Activated B cell treated with CpG ODN at 0.5 μM for 24 hours (primary cell): ENCODE data around the gene SMIM12. TPM values are rescaled to one million over a fixed set of nuclear protein-coding genes. Genes with fewer than 3 reads are reported as not detected.

Source experiments
- ATAC-seq: fragments of 200-7000 bp; cut with Tn5 transposase; one replicate; pipeline ENCODE4 v1.10.0; 2021; ENCODE audit warnings: low read depth, mild to moderate bottlenecking, moderate library complexity
- CTCF ChIA-PET: fragments of 350-600 bp; sonication (Branson Sonifier 250); formaldehyde crosslinking; loops from one replicate; lab custom pipeline; 2021; ENCODE audit warnings: antibody characterized with exemption; lab: Charles Lee
- POLR2A ChIA-PET: fragments of 350-600 bp; sonication (Branson Sonifier 250); formaldehyde crosslinking; loops from one replicate; lab custom pipeline; 2021; ENCODE audit warnings: antibody characterized with exemption; lab: Charles Lee
- DNase-seq: peaks from one replicate; pipeline ENCODE4 v3.0.0; 2022
- H3K27ac Mint-ChIP-seq: one replicate; pipeline ENCODE4 v1.8.0; 2020; ENCODE audit warnings: mixed read lengths
- H3K27me3 Mint-ChIP-seq: one replicate; pipeline ENCODE4 v1.8.0; 2021; ENCODE audit warnings: mixed read lengths
- H3K36me3 Mint-ChIP-seq: one replicate; pipeline ENCODE4 v1.8.0; 2021; ENCODE audit warnings: low read depth, mixed read lengths
- H3K4me1 Mint-ChIP-seq: one replicate; pipeline ENCODE4 v1.8.0; 2021; ENCODE audit warnings: mixed read lengths
- H3K4me3 Mint-ChIP-seq: one replicate; pipeline ENCODE4 v1.8.0; 2020; ENCODE audit warnings: mild to moderate bottlenecking, mixed read lengths
- H3K9me3 Mint-ChIP-seq: one replicate; pipeline ENCODE4 v1.8.0; 2020; ENCODE audit warnings: mixed read lengths
- intact Hi-C: fragments of 100-400 bp; cut with micrococcal nuclease; formaldehyde crosslinking; loops from one replicate; pipeline ENCODE4 v1.15.1; 2024
- total RNA-seq: library from RNA; stranded (reverse); gene quantifications from 2 replicates; pipeline ENCODE4 v1.2.3, GENCODE V29; 2022
- TF ChIP-seq, protein P1 (sequence below): fragments of 200-600 bp; IDR thresholded peaks from one replicate; pipeline ENCODE4 v1.8.0; 2022; ENCODE audit warnings: antibody characterized with exemption, mild to moderate bottlenecking

SMIM12 gene
- total RNA-seq, 1 donor from 2014 or later: 45.9 TPM

DNA sequence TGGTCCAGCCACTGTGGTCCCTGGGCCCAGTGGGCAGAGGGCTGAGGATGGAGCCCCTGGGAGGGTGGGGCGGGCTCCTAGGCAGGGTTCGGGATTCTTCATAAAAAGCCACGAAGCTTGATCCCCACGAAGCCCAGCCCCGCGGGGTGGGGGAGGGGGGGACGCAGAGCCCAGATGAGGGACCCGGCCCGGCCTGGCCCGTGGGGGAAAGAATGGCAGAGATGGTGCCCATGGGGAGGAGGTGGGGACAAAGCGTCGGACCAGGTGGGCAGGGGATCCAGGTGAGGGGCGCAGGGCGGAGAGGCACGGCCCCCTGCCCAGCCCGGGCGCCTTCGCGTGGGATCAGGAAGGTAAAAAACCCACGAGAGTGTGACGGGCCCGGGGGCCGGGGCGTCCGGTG lies 6.0 kb upstream of the SMIM12 start:
- CTCF ChIA-PET: interaction anchor here (0.6 to 1.9 kb wide), 8 partner anchors 28 to 978 kb away, joined by 3 to 8 read pairs (median 4); partner anchors contain the start of genes DLGAP3, TMEM35B and ZMYM1
- Mint-ChIP-seq H3K4me1 (peaks cover 17% of the 10 kb centered on the region), H3K9me3 (no peaks in the 10 kb centered on the region), H3K27ac (no peak overlapping the region), H3K4me3 (peak overlapping the region; percentile 74), H3K27me3 (no peaks in the 10 kb centered on the region), H3K36me3 (no peaks in the 10 kb centered on the region)
- no peak for ATAC-seq
- POLR2A ChIA-PET: interaction anchor here (1.2 to 1.8 kb wide), 3 partner anchors 9 to 120 kb away, joined by 5 to 6 read pairs (median 5); partner anchors contain the start of gene TMEM35B
- intact Hi-C loops: no loop called here
- TF ChIP-seq, protein P1, sequence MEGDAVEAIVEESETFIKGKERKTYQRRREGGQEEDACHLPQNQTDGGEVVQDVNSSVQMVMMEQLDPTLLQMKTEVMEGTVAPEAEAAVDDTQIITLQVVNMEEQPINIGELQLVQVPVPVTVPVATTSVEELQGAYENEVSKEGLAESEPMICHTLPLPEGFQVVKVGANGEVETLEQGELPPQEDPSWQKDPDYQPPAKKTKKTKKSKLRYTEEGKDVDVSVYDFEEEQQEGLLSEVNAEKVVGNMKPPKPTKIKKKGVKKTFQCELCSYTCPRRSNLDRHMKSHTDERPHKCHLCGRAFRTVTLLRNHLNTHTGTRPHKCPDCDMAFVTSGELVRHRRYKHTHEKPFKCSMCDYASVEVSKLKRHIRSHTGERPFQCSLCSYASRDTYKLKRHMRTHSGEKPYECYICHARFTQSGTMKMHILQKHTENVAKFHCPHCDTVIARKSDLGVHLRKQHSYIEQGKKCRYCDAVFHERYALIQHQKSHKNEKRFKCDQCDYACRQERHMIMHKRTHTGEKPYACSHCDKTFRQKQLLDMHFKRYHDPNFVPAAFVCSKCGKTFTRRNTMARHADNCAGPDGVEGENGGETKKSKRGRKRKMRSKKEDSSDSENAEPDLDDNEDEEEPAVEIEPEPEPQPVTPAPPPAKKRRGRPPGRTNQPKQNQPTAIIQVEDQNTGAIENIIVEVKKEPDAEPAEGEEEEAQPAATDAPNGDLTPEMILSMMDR: no peak
- no peak for DNase-seq

DNA sequence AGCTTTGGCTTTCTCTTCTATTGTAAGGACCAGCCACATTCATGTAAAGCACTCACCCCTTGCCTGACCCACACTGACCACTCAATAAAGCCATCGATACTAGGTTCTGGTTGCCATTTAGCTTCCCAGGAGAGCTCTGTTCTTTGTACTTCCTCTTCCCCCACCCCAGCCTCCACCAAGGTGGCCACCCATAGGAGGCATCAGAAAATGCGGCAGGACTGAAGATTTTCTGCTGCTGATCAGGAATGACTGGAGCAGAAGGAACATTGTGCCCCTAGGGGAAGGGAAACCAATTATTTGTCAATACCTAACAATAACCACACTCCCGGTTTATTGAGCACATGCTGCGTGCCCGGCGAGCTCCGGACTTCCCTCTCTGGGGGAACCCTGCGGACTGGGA lies 5.2 kb upstream of the SMIM12 start:
- DNase-seq: no peak
- no peaks in the 10 kb centered on the region for H3K27me3 Mint-ChIP-seq
- TF ChIP-seq, protein P1: no peak
- H3K36me3 Mint-ChIP-seq: no peaks in the 10 kb centered on the region
- ChIA-PET POLR2A (interaction anchor here (0.6 kb wide), 1 partner anchor 673 kb away, joined by 6 read pairs; no protein-coding TSS in a partner anchor), CTCF (interaction anchor here (1.0 to 1.9 kb wide), 2 partner anchors 13 to 78 kb away, joined by 3 to 5 read pairs; no protein-coding TSS in a partner anchor)
- peaks cover 24% of the 10 kb centered on the region for H3K4me1 Mint-ChIP-seq
- H3K9me3 Mint-ChIP-seq: no peaks in the 10 kb centered on the region
- intact Hi-C loops: no loop called here
- ATAC-seq: no peak
- H3K4me3 Mint-ChIP-seq: peak overlapping the region; percentile 74
- H3K27ac Mint-ChIP-seq: no peak overlapping the region

DNA sequence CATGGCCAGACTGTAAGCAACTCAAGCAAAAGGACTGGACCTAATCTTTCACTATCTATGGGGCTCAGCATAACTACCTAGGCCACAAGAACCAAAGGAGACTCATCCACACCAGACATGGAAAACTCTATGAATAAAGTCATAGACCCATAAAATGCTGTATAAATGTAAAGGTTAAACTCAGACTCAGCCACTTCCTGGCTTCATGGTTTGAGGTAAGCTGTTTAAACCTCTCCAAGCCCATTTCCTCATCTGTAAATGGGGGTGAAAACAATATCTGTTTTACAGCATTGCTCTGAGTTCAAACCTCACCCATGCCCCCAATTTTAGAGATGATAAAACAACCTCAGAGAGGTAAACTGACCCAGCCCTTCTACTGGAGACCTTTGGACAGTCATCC lies 4.0 kb upstream of the SMIM12 start:
- ATAC-seq: no peak
- Mint-ChIP-seq H3K4me3 (no peak overlapping the region), H3K27me3 (no peaks in the 10 kb centered on the region), H3K4me1 (peaks cover 33% of the 10 kb centered on the region), H3K9me3 (no peaks in the 10 kb centered on the region), H3K36me3 (peaks cover 4% of the 10 kb centered on the region), H3K27ac (no peak overlapping the region)
- TF ChIP-seq, protein P1: no peak
- CTCF ChIA-PET: interaction anchor here (1.0 to 1.9 kb wide), 2 partner anchors 11 to 77 kb away, joined by 3 to 5 read pairs; no protein-coding TSS in a partner anchor
- no peak for DNase-seq
- POLR2A ChIA-PET: no interaction called here
- intact Hi-C loops: no loop called here

DNA sequence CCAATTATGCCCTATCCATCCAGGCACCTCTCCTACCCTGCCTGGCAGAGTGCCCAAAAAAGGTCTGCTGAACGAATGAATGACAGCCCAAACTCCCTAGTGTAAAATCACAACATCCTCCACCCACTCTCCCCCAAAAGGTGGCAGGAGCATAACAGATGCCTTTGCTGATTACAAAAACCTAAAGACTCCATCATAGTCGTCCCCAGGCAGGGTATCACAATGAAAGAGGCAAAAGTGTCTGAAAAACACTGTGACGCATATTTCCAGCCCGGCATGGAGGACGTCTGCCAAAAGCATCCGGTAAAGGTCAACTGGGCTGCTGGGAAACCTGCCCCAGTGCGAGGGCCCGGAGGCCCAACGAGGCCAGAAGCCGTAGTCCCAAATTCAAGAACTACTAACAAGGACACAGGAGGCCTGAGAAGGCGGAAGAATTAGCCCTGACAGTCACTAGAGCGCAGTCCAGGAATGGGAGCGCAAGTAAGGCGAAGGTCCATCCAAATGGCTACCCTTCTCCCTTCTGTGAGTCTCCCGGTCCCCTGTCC lies 576 bp downstream of the SMIM12 start:
- DNase-seq (no peak), ATAC-seq (peak; percentile 1)
- Mint-ChIP-seq H3K27me3 (no peaks in the 10 kb centered on the region), H3K36me3 (peaks cover 26% of the 10 kb centered on the region), H3K4me1 (peaks cover 30% of the 10 kb centered on the region), H3K27ac (peak overlapping the region; percentile 82), H3K9me3 (no peaks in the 10 kb centered on the region), H3K4me3 (peak overlapping the region; percentile 94)
- intact Hi-C loops: loop anchor here (1.0 to 10.0 kb wide), 7 partner anchors 126 to 916 kb away; partner anchors contain the start of genes SFPQ, TMEM35B, ZMYM1 and ZMYM6
- POLR2A ChIA-PET: interaction anchor here (0.6 to 2.2 kb wide), 11 partner anchors 10 to 1864 kb away, joined by 3 to 19 read pairs (median 7); partner anchors contain the start of genes AGO3, TMEM35B, ZMYM1 and ZMYM4
- TF ChIP-seq, protein P1: no peak
- CTCF ChIA-PET: interaction anchor here (0.8 to 0.9 kb wide), 2 partner anchors 124 to 127 kb away, joined by 3 read pairs; partner anchors contain the start of gene TMEM35B

DNA sequence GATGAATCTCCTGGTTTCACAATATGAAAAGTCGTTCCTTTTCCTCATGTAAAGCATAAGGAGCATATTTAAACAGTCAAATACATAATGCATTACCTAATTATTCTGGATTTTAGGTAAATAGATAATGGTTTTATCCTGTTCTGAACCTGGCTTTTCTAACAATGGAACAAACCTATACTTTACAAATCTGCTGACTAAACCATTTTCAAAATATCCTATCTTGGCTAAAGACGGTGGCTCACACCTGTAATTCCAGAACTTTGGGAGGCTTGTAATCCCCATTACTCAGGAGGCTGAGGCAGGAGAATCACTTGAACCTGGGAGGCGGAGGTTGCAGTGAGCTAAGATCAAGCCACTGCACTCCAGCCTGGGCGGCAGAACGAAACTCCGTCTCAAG lies 2.9 kb downstream of the SMIM12 start:
- peaks cover 39% of the 10 kb centered on the region for H3K4me1 Mint-ChIP-seq
- CTCF ChIA-PET: no interaction called here
- intact Hi-C loops: loop anchor here (5.0 to 10.0 kb wide), 3 partner anchors 441 to 918 kb away; no protein-coding TSS in a partner anchor
- H3K27ac Mint-ChIP-seq: no peak overlapping the region
- H3K9me3 Mint-ChIP-seq: no peaks in the 10 kb centered on the region
- no peaks in the 10 kb centered on the region for H3K27me3 Mint-ChIP-seq
- H3K4me3 Mint-ChIP-seq: no peak overlapping the region
- H3K36me3 Mint-ChIP-seq: peaks cover 44% of the 10 kb centered on the region
- ATAC-seq (no peak), DNase-seq (no peak)
- TF ChIP-seq, protein P1: no peak
- POLR2A ChIA-PET: interaction anchor here (1.3 to 1.6 kb wide), 2 partner anchors 10 to 62 kb away, joined by 3 to 6 read pairs; no protein-coding TSS in a partner anchor
